HEK293 (cell line): ENCODE data around the gene TMEM181.

Experiments used
- HOXA7 ChIP-seq: sonication (generic); formaldehyde crosslinking; IDR thresholded peaks from 2 replicates; pipeline ENCODE4 v1.8.1; 2022; ENCODE audit warnings: missing genetic modification reagents, borderline replicate concordance
- SETDB1 ChIP-seq: IDR thresholded peaks from one replicate; pipeline ENCODE4 v1.6.1; 2017; ENCODE audit warnings: mild to moderate bottlenecking, low read length, moderate library complexity, mixed read lengths; ENCODE audit not compliant: insufficient read length
- ZNF16 ChIP-seq: fragments of 450-650 bp; formaldehyde crosslinking; IDR thresholded peaks from 2 replicates; pipeline ENCODE4 v1.5.1; 2016; ENCODE audit warnings: low read depth, missing biosample characterization, missing genetic modification characterization
- ZNF239 ChIP-seq: fragments of 450-650 bp; formaldehyde crosslinking; IDR thresholded peaks from 2 replicates; pipeline ENCODE4 v1.5.1; 2016; ENCODE audit warnings: missing biosample characterization, missing genetic modification characterization
- ZNF324 ChIP-seq: fragments of 450-650 bp; formaldehyde crosslinking; IDR thresholded peaks from 2 replicates; pipeline ENCODE4 v1.5.1; 2016; ENCODE audit warnings: missing biosample characterization, missing genetic modification characterization
- ZNF423 ChIP-seq: fragments of 450-650 bp; formaldehyde crosslinking; IDR thresholded peaks from 2 replicates; pipeline ENCODE4 v1.5.1; 2016; ENCODE audit warnings: missing biosample characterization, missing genetic modification characterization
- ZNF776 ChIP-seq: fragments of 450-650 bp; formaldehyde crosslinking; IDR thresholded peaks from 2 replicates; pipeline ENCODE4 v1.5.0; 2017; ENCODE audit warnings: missing biosample characterization, missing genetic modification characterization, borderline replicate concordance
- TF ChIP-seq, protein P1 (sequence below): fragments of 450-650 bp; formaldehyde crosslinking; IDR thresholded peaks from 2 replicates; pipeline ENCODE4 v1.5.1; 2016; ENCODE audit warnings: missing biosample characterization, missing genetic modification characterization, low read depth
- TF ChIP-seq, protein P2 (sequence below): fragments of 450-650 bp; formaldehyde crosslinking; IDR thresholded peaks from 2 replicates; pipeline ENCODE4 v1.5.1; 2016; ENCODE audit warnings: missing biosample characterization, missing genetic modification characterization
- TF ChIP-seq, protein P3 (sequence below): fragments of 450-650 bp; formaldehyde crosslinking; IDR thresholded peaks from 2 replicates; pipeline ENCODE4 v1.5.1; 2016; ENCODE audit warnings: missing biosample characterization, missing genetic modification characterization

DNA sequence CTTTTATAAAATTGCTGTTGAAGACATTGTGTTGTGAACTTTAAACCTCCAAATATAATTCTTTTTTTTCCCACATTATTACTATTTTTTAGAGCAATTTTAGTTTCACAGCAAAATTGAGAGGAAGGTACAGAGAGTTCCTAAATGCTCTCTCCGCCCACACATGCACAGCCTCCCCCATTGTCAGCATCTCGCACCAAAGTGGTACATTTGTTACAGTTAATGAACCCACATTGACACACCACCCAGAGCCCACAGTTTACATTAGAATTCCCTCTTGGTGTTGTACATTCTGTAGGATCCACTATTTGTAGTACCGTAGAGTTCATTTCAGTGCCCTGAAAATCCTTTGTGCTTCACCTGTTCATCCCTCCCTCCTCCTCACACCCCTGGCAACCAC lies 33.8 kb downstream of the TMEM181 start:
- TF ChIP-seq, protein P1, sequence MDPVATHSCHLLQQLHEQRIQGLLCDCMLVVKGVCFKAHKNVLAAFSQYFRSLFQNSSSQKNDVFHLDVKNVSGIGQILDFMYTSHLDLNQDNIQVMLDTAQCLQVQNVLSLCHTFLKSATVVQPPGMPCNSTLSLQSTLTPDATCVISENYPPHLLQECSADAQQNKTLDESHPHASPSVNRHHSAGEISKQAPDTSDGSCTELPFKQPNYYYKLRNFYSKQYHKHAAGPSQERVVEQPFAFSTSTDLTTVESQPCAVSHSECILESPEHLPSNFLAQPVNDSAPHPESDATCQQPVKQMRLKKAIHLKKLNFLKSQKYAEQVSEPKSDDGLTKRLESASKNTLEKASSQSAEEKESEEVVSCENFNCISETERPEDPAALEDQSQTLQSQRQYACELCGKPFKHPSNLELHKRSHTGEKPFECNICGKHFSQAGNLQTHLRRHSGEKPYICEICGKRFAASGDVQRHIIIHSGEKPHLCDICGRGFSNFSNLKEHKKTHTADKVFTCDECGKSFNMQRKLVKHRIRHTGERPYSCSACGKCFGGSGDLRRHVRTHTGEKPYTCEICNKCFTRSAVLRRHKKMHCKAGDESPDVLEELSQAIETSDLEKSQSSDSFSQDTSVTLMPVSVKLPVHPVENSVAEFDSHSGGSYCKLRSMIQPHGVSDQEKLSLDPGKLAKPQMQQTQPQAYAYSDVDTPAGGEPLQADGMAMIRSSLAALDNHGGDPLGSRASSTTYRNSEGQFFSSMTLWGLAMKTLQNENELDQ (tag by site-specific recombination) = no peak
- TF ChIP-seq ZNF16 (tag by site-specific recombination) (no peak), ZNF324 (tag by site-specific recombination) (no peak), ZNF776 (tag by site-specific recombination) (no peak), HOXA7 (CRISPR knock-in tag) (no peak), ZNF239 (no peak), SETDB1 (no peak), ZNF423 (tag by site-specific recombination) (no peak)
- TF ChIP-seq, protein P2, sequence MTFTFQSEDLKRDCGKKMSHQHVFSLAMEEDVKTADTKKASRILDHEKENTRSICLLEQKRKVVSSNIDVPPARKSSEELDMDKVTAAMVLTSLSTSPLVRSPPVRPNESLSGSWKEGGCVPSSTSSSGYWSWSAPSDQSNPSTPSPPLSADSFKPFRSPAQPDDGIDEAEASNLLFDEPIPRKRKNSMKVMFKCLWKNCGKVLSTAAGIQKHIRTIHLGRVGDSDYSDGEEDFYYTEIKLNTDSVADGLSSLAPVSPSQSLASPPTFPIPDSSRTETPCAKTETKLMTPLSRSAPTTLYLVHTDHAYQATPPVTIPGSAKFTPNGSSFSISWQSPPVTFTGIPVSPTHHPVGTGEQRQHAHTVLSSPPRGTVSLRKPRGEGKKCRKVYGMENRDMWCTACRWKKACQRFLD = no peak
- TF ChIP-seq, protein P3, sequence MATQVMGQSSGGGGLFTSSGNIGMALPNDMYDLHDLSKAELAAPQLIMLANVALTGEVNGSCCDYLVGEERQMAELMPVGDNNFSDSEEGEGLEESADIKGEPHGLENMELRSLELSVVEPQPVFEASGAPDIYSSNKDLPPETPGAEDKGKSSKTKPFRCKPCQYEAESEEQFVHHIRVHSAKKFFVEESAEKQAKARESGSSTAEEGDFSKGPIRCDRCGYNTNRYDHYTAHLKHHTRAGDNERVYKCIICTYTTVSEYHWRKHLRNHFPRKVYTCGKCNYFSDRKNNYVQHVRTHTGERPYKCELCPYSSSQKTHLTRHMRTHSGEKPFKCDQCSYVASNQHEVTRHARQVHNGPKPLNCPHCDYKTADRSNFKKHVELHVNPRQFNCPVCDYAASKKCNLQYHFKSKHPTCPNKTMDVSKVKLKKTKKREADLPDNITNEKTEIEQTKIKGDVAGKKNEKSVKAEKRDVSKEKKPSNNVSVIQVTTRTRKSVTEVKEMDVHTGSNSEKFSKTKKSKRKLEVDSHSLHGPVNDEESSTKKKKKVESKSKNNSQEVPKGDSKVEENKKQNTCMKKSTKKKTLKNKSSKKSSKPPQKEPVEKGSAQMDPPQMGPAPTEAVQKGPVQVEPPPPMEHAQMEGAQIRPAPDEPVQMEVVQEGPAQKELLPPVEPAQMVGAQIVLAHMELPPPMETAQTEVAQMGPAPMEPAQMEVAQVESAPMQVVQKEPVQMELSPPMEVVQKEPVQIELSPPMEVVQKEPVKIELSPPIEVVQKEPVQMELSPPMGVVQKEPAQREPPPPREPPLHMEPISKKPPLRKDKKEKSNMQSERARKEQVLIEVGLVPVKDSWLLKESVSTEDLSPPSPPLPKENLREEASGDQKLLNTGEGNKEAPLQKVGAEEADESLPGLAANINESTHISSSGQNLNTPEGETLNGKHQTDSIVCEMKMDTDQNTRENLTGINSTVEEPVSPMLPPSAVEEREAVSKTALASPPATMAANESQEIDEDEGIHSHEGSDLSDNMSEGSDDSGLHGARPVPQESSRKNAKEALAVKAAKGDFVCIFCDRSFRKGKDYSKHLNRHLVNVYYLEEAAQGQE (tag by site-specific recombination) = no peak
